ENCODE measurements around the gene BUB3. TPM values are rescaled to one million over a fixed set of nuclear protein-coding genes. Genes with fewer than 3 reads are reported as not detected.

The BUB3 gene
- total and polyA plus RNA-seq, 2 experiments from 2014 or later: 88.8 to 147 TPM

- no peak overlapping the region for H3K4me3 ChIP-seq
- H3K27me3 ChIP-seq: peaks cover 78% of the 10 kb centered on the region
- H3K9me3 ChIP-seq (ENCODE audit: low read depth): no peaks in the 10 kb centered on the region
- H3K27ac ChIP-seq: no peak overlapping the region
- no peak for DNase-seq (ENCODE audit: low read depth in 1 of 2, low spot score in 1 of 2)
- no peaks in the 10 kb centered on the region for H3K4me1 ChIP-seq (ENCODE audit: low read depth)
- H3K36me3 ChIP-seq: no peaks in the 10 kb centered on the region
- TF ChIP-seq CTCF (IDR thresholded peaks at IDR 0.05; ENCODE audit: low read depth, low read length): no peak
Measured at GRCh38 chr10:123129618-123130271, 24.5 kb upstream of the BUB3 start.

- Histone ChIP-seq H3K4me3 (no peak overlapping the region), H3K9me3 (ENCODE audit: low read depth) (no peaks in the 10 kb centered on the region), H3K27me3 (peaks cover 100% of the 10 kb centered on the region), H3K4me1 (ENCODE audit: low read depth) (peaks cover 6% of the 10 kb centered on the region), H3K27ac (no peak overlapping the region), H3K36me3 (no peaks in the 10 kb centered on the region)
- DNase-seq (ENCODE audit: low read depth in 1 of 2, low spot score in 1 of 2): peak; percentile 87 to 93
- peak; percentile 93 for TF ChIP-seq CTCF (IDR thresholded peaks at IDR 0.05; ENCODE audit: low read depth, low read length)
Measured at GRCh38 chr10:123132576-123133477, 21.4 kb upstream of the BUB3 start.

- no peak for TF ChIP-seq CTCF (IDR thresholded peaks at IDR 0.05; ENCODE audit: low read depth, low read length)
- Histone ChIP-seq H3K4me1 (ENCODE audit: low read depth) (peaks cover 6% of the 10 kb centered on the region), H3K36me3 (no peaks in the 10 kb centered on the region), H3K9me3 (ENCODE audit: low read depth) (no peaks in the 10 kb centered on the region), H3K27me3 (peaks cover 100% of the 10 kb centered on the region), H3K4me3 (no peak overlapping the region), H3K27ac (no peak overlapping the region)
- DNase-seq (ENCODE audit: low read depth in 1 of 2, low spot score in 1 of 2): no peak
Measured at GRCh38 chr10:123133541-123134342, 20.5 kb upstream of the BUB3 start.

- no peaks in the 10 kb centered on the region for H3K9me3 ChIP-seq (ENCODE audit: low read depth)
- no peak for TF ChIP-seq CTCF (IDR thresholded peaks at IDR 0.05; ENCODE audit: low read depth, low read length)
- no peak overlapping the region for H3K27ac ChIP-seq
- no peak for DNase-seq (ENCODE audit: low read depth in 1 of 2, low spot score in 1 of 2)
- H3K4me3 ChIP-seq: no peak overlapping the region
- H3K4me1 ChIP-seq (ENCODE audit: low read depth): peaks cover 7% of the 10 kb centered on the region
- no peaks in the 10 kb centered on the region for H3K36me3 ChIP-seq
- H3K27me3 ChIP-seq: peaks cover 100% of the 10 kb centered on the region
Measured at GRCh38 chr10:123134343-123134914, 19.8 kb upstream of the BUB3 start.

GRCh38 chr10:123134915-123135414 lies 19.2 kb upstream of the BUB3 start:
- Histone ChIP-seq H3K4me1 (ENCODE audit: low read depth) (peaks cover 10% of the 10 kb centered on the region), H3K27me3 (peaks cover 100% of the 10 kb centered on the region)
- DNase-seq (ENCODE audit: low read depth in 1 of 2, low spot score in 1 of 2): no peak

More at GRCh38 chr10:123134915-123135414, 19.2 kb upstream of the BUB3 start:
- H3K4me3 ChIP-seq: peak overlapping the region; percentile 18
- H3K36me3 ChIP-seq: no peaks in the 10 kb centered on the region
- TF ChIP-seq CTCF (IDR thresholded peaks at IDR 0.05; ENCODE audit: low read depth, low read length): no peak
- H3K27ac ChIP-seq: no peak overlapping the region
- no peaks in the 10 kb centered on the region for H3K9me3 ChIP-seq (ENCODE audit: low read depth)
